ENCODE results near the gene ZNF747. TPM values are rescaled to one million over a fixed set of nuclear protein-coding genes. Genes with fewer than 3 reads are reported as not detected.
A peak's percentile ranks its signal among the peaks of the same experiment; 100 is the strongest.
"Not testable (repeated sequence)": the region's sequence is repeated elsewhere in the genome, so short reads cannot be mapped to it uniquely, and the experiment has no call there.

The ZNF747 gene
- total RNA-seq, 2 experiments from 2014 or later = 10.4 to 11.8 TPM

DNA sequence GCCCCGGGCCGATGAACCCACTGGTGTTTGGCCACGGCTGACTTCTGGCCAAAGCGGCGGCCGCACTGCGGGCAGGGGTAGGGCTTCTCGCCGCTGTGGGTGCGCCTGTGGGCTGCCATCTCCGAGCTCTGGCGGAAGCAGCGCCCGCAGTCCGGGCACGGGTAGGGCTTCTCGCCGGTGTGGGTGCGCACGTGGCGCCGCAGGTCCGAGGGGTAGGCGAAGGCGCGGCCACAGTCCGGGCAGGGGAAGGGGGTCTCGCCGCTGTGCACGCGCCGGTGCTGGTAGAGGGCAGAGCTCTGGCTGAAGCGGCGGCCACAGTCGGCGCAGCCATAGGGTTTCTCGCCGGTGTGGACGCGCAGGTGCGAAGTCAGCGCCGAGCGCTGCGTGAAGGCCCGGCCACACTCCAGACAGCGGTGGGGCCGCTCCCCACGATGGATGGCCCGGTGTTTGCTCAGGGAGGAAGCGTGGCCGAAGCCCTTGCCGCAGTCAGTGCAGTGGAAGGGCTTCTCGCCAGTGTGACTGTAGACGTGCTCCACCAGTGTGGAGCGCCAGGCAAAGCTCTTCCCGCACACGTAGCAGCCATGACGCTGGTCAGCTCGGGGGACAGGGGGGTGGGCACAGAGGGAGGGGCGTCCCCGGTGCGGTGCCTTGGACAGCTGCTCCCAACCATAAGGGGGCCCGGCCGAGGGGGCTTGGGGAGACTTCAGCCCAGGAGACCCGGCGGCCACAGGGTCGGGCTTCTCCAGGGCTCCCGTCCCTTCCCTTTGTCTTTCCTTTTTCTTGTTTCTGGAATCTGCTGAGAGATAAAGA, 20.9 kb upstream of the ZNF747 start:
- H3K4me3 Mint-ChIP-seq = peak overlapping the region; percentile 87
- CTCF ChIA-PET = interaction anchor here (0.6 to 1.9 kb wide), 3 partner anchors 10 to 28 kb away, joined by 3 to 7 read pairs (median 4); no protein-coding TSS in a partner anchor
- H3K27ac Mint-ChIP-seq = peak overlapping the region; percentile 64
- H3K9me3 Mint-ChIP-seq = no peaks in the 10 kb centered on the region
- POLR2A ChIA-PET = no interaction called here
- no peaks in the 10 kb centered on the region for H3K27me3 Mint-ChIP-seq
- H3K36me3 Mint-ChIP-seq (ENCODE audit: low read depth) = peaks cover 41% of the 10 kb centered on the region
- peaks cover 58% of the 10 kb centered on the region for H3K4me1 Mint-ChIP-seq
- no peak for DNase-seq

- peaks cover 41% of the 10 kb centered on the region for H3K36me3 Mint-ChIP-seq (ENCODE audit: low read depth)
- H3K4me1 Mint-ChIP-seq = peaks cover 57% of the 10 kb centered on the region
- H3K27ac Mint-ChIP-seq = no peak overlapping the region
- no peak overlapping the region for H3K4me3 Mint-ChIP-seq
- ChIA-PET CTCF (interaction anchor here (0.6 to 1.9 kb wide), 3 partner anchors 19 to 30 kb away, joined by 3 to 7 read pairs (median 4); no protein-coding TSS in a partner anchor), POLR2A (no interaction called here)
- H3K27me3 Mint-ChIP-seq = no peaks in the 10 kb centered on the region
- H3K9me3 Mint-ChIP-seq = no peaks in the 10 kb centered on the region
- no peak for DNase-seq
Measured at GRCh38 chr16:30554557-30555314, 20.1 kb upstream of the ZNF747 start.

GRCh38 chr16:30553393-30553899, 18.8 kb upstream of the ZNF747 start:
- Mint-ChIP-seq H3K9me3 (no peaks in the 10 kb centered on the region), H3K36me3 (ENCODE audit: low read depth) (peaks cover 41% of the 10 kb centered on the region)

DNA sequence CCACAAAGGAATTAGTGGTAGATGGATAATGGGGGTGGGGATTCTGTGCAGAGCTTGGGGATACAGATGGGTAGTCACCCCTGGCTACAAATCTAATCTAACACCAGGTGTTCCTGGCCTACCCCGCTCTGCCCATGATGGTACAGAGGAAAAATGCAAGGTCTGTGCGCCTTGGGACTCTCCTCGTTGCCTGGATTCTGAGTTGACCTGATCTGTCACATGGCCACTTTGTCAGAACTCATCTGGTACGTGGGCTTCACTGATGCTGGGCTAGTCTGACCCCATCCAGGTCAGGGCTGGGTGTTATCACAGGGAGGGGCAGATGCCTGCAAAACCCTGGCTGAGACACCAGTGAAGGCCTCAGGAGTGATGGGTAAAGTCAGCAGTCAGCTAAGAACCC, 18.3 kb upstream of the ZNF747 start:
- DNase-seq = no peak
- H3K27ac Mint-ChIP-seq = peak overlapping the region; percentile 95
- H3K4me1 Mint-ChIP-seq = peaks cover 55% of the 10 kb centered on the region
- POLR2A ChIA-PET = no interaction called here
- peaks cover 44% of the 10 kb centered on the region for H3K36me3 Mint-ChIP-seq (ENCODE audit: low read depth)
- no peaks in the 10 kb centered on the region for H3K9me3 Mint-ChIP-seq
- H3K4me3 Mint-ChIP-seq = peak overlapping the region; percentile 16
- no peaks in the 10 kb centered on the region for H3K27me3 Mint-ChIP-seq
- CTCF ChIA-PET = interaction anchor here (1.2 to 3.5 kb wide), 3 partner anchors 12 to 123 kb away, joined by 3 to 19 read pairs (median 4); partner anchors contain the start of genes DCTPP1 and ZNF747

More at GRCh38 chr16:30553393-30553899, 18.8 kb upstream of the ZNF747 start:
- ChIA-PET POLR2A (no interaction called here), CTCF (interaction anchor here (1.3 to 3.5 kb wide), 2 partner anchors 18 to 124 kb away, joined by 4 to 19 read pairs; partner anchors contain the start of genes DCTPP1 and ZNF747)
- no peak for DNase-seq
- H3K4me1 Mint-ChIP-seq = peaks cover 54% of the 10 kb centered on the region
- H3K27me3 Mint-ChIP-seq = no peaks in the 10 kb centered on the region
- H3K27ac Mint-ChIP-seq = peak overlapping the region; percentile 95
- H3K4me3 Mint-ChIP-seq = peak overlapping the region; percentile 16

DNA sequence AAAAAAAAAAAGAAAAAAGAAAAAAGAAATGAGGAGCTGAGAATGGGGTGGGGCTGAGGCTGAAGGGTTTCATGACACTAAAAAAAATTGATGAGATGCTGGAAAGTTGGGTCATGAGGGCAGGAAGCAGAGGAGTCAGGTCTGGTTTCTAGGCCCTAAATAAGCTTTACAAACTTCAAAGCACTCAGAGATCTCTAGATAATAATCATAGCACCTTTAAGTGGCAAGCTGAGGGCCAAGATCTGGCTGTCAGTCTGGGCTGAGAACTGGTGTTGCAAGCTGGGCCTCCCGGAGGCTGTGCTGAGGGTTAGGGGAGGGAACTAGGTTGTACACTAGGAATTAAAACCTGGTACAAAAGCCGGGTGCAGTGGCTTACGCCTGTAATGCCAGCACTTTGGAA, 17.1 kb upstream of the ZNF747 start:
- no peaks in the 10 kb centered on the region for H3K9me3 Mint-ChIP-seq
- ChIA-PET CTCF (interaction anchor here (1.1 to 3.5 kb wide), 4 partner anchors 14 to 20 kb away, joined by 3 to 19 read pairs (median 6); partner anchors contain the start of genes ZNF688 and ZNF747), POLR2A (interaction anchor here (0.6 kb wide), 2 partner anchors 16 to 475 kb away, joined by 3 read pairs; no protein-coding TSS in a partner anchor)
- H3K27ac Mint-ChIP-seq = peak overlapping the region; percentile 95
- peaks cover 46% of the 10 kb centered on the region for H3K36me3 Mint-ChIP-seq (ENCODE audit: low read depth)
- DNase-seq = peak; percentile 83
- peaks cover 55% of the 10 kb centered on the region for H3K4me1 Mint-ChIP-seq
- H3K4me3 Mint-ChIP-seq = peak overlapping the region; percentile 65
- no peaks in the 10 kb centered on the region for H3K27me3 Mint-ChIP-seq

DNA sequence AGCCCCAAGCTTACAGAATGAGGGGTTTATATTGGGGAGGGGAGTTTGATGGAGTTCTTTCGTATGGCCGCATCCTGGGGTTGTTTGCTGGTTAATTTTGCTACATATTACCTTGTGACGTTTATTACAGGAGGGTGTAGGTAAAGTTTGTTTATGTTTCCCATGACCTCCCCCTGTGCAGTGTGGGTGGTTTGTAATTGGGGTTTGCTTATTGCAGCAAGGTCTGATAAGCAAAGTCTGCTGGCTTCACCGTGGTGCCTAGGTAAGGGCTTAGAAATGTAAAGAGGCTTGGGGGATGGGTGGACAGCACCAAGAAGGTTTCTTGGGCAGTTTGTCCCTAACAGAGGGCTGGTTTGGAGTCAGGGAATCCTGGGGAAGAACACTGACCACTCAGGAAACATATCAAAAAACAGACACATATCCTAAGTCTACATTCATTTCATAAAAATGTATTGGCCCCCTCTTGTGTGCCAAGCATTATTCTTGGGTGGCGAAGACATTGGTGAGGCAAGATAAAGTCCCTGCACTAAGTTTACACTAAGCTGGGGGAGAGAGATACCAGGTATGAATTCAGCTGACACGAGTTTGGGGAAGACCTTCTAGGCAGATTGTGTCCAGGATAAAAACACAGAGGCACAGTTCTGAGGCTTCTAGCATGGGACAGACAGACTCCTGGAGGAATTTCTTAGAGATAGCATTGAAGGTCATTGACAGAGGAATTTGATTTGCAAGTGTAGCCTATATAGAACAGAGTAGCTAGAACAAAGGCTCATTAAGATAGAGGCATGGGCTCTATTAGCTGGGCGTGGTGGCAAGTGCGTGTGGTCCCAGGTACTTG, 14.0 kb upstream of the ZNF747 start:
- Mint-ChIP-seq H3K9me3 (no peaks in the 10 kb centered on the region), H3K4me3 (no peak overlapping the region), H3K27me3 (no peaks in the 10 kb centered on the region), H3K36me3 (ENCODE audit: low read depth) (peaks cover 20% of the 10 kb centered on the region), H3K27ac (no peak overlapping the region), H3K4me1 (peaks cover 42% of the 10 kb centered on the region)
- ChIA-PET POLR2A (no interaction called here), CTCF (interaction anchor here (0.8 to 1.1 kb wide), 3 partner anchors 9 to 19 kb away, joined by 3 to 5 read pairs (median 3); no protein-coding TSS in a partner anchor)
- no peak for DNase-seq

DNA sequence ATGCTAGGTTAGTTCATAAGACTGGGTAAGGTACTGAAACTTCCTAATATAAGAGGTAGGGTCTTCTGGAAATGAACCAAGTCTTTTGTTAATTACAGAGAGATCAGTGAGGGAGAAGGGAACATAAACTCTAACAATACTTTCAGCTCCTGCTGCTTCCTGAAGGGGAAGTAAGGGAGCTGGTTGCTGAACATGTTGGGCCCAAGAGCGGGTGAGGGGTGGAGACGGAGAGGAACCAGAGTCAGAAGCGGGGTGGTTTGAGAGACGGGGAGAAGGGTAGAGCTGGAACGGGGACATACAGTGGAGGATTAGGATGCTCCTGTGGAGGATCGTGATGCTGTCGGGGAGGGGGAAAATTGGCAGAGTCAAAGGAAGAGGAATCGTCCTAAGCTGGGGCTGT, 11.5 kb upstream of the ZNF747 start:
- no peak for DNase-seq
- ChIA-PET POLR2A (no interaction called here), CTCF (interaction anchor here (1.6 to 3.7 kb wide), 2 partner anchors 10 to 11 kb away, joined by 3 to 16 read pairs; partner anchors contain the start of gene ZNF747)
- Mint-ChIP-seq H3K4me1 (peaks cover 17% of the 10 kb centered on the region), H3K36me3 (ENCODE audit: low read depth) (peaks cover 6% of the 10 kb centered on the region), H3K27ac (no peak overlapping the region), H3K9me3 (no peaks in the 10 kb centered on the region), H3K4me3 (no peak overlapping the region), H3K27me3 (no peaks in the 10 kb centered on the region)

- peaks cover 3% of the 10 kb centered on the region for H3K4me1 Mint-ChIP-seq
- no peak for DNase-seq
- H3K27ac Mint-ChIP-seq = no peak overlapping the region
- no peaks in the 10 kb centered on the region for H3K9me3 Mint-ChIP-seq
- no peak overlapping the region for H3K4me3 Mint-ChIP-seq
- ChIA-PET POLR2A (no interaction called here), CTCF (interaction anchor here (1.4 to 3.7 kb wide), 2 partner anchors 8 to 86 kb away, joined by 3 to 16 read pairs; partner anchors contain the start of gene ZNF747)
- H3K36me3 Mint-ChIP-seq (ENCODE audit: low read depth) = peaks cover 9% of the 10 kb centered on the region
- no peaks in the 10 kb centered on the region for H3K27me3 Mint-ChIP-seq
Measured at GRCh38 chr16:30543067-30543466, 8.4 kb upstream of the ZNF747 start.

- Mint-ChIP-seq H3K4me1 (peaks cover 13% of the 10 kb centered on the region), H3K27ac (no peak overlapping the region), H3K27me3 (no peaks in the 10 kb centered on the region), H3K36me3 (ENCODE audit: low read depth) (peaks cover 13% of the 10 kb centered on the region), H3K4me3 (no peak overlapping the region), H3K9me3 (no peaks in the 10 kb centered on the region)
- ChIA-PET CTCF (interaction anchor here (0.7 to 1.6 kb wide), 2 partner anchors 11 to 400 kb away, joined by 3 read pairs; no protein-coding TSS in a partner anchor), POLR2A (no interaction called here)
- no peak for DNase-seq
Measured at GRCh38 chr16:30541502-30542329, 7.1 kb upstream of the ZNF747 start.

DNA sequence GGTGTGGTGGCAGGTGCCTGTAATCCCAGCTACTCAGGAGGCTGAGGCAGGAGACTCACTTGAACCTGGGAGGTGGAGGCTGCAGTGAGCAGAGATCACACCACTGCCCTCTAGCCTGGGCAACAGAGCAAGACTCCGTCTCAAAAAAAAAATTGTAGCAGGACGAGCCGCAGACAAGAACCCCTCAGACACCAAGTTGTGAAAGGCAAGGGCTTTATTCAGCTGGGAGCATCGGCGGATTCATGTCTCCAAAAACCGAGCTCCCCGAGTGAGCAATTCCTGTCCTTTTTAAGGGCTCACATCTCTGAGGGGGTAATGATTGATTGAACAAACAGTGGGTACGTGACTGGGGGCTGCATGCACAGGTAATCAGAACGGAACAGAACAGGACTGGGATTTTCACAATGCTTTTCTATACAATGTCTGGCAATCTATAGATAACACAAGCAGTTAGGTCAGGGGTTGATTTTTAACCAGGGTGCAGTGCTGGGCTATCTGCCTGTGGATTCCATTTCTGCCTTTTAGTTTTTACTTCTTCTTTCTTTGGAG, 6.3 kb upstream of the ZNF747 start:
- H3K9me3 Mint-ChIP-seq, H3K27me3 Mint-ChIP-seq, H3K27ac Mint-ChIP-seq, H3K4me3 Mint-ChIP-seq, POLR2A ChIA-PET, DNase-seq: not testable (repeated sequence)
- peaks cover 21% of the 10 kb centered on the region for H3K4me1 Mint-ChIP-seq
- peaks cover 17% of the 10 kb centered on the region for H3K36me3 Mint-ChIP-seq (ENCODE audit: low read depth)
- CTCF ChIA-PET = interaction anchor here (0.7 to 1.6 kb wide), 3 partner anchors 11 to 401 kb away, joined by 3 to 5 read pairs (median 3); partner anchors contain the start of gene ZNF764

DNA sequence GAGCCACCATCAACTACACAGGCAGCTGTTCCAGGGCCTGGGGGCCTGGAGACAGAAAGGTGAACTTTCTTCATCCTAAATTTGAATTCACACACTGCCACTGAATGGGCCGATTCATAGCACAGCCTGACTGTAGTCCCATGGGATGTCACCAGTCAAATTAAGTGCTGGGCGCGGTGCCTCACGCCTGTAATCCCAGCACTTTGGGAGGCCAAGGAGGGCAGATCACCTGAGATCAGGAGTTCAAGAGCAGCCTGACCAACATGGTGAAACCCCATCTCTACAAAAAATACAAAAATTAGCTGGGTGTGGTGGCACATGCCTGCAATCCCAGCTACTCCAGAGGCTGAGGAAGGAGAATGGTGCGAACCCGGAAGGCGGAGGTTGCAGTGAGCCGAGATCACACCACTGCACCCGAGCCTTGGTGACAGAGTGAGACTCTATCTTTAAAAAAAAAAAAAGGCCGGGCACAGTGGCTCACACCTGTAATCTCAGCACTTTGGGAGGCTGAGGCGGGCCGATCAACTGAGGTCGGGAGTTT, 5.4 kb upstream of the ZNF747 start:
- H3K27me3 Mint-ChIP-seq, H3K4me3 Mint-ChIP-seq, POLR2A ChIA-PET, H3K9me3 Mint-ChIP-seq, H3K27ac Mint-ChIP-seq, DNase-seq: not testable (repeated sequence)
- peaks cover 17% of the 10 kb centered on the region for H3K36me3 Mint-ChIP-seq (ENCODE audit: low read depth)
- peaks cover 22% of the 10 kb centered on the region for H3K4me1 Mint-ChIP-seq
- CTCF ChIA-PET = interaction anchor here (1.2 to 1.6 kb wide), 2 partner anchors 18 to 59 kb away, joined by 3 to 5 read pairs; partner anchors contain the start of gene ZNF764
